Testis (tissue), 2 donors: ENCODE measurements around the gene MARS2.

Experiments
- POLR2A ChIP-seq: fragments of 450-650 bp; IDR thresholded peaks from one replicate; pipeline ENCODE4 v1.6.1; 2017; ENCODE audit warnings: antibody characterized with exemption, mild to moderate bottlenecking, moderate library complexity
- TF ChIP-seq, protein P1 (sequence below), 3 experiments: fragments of 450-650 bp in 2 of 3; fragments of 200-600 bp in 1 of 3; sonication (generic) in 1 of 3; IDR thresholded peaks; one replicate each; pipeline ENCODE4 v1.5.1; 2016 to 2019; ENCODE audit warnings: antibody characterized with exemption in 3 of 3, mild to moderate bottlenecking in 2 of 3, moderate library complexity in 1 of 3

DNA sequence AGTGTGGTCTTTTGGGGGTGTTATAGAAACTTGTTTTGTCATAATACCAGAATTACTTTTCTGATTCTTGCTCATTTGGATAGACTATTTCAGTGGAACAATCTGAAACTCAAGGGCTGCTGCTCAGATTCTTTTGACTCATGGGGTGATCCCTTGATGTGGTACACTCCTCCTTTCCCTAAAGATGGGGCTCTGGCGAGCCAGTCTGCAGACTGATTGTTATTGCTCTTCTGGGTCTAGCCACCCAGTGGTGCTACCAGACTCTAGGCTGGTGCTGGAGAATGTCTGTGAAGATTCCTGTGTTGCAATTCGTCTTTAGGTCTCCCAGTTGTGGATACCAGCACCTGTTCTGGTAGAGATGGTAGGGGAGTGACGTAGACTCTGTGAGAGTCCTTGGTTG lies 4.2 kb upstream of the MARS2 start:
- TF ChIP-seq, protein P1, sequence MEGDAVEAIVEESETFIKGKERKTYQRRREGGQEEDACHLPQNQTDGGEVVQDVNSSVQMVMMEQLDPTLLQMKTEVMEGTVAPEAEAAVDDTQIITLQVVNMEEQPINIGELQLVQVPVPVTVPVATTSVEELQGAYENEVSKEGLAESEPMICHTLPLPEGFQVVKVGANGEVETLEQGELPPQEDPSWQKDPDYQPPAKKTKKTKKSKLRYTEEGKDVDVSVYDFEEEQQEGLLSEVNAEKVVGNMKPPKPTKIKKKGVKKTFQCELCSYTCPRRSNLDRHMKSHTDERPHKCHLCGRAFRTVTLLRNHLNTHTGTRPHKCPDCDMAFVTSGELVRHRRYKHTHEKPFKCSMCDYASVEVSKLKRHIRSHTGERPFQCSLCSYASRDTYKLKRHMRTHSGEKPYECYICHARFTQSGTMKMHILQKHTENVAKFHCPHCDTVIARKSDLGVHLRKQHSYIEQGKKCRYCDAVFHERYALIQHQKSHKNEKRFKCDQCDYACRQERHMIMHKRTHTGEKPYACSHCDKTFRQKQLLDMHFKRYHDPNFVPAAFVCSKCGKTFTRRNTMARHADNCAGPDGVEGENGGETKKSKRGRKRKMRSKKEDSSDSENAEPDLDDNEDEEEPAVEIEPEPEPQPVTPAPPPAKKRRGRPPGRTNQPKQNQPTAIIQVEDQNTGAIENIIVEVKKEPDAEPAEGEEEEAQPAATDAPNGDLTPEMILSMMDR (IDR thresholded peaks at IDR 0.05): no peak
- TF ChIP-seq POLR2A: no peak
